Tibial artery (tissue), 4 donors: ENCODE data around the gene ACTR5.
A peak's percentile ranks its signal among the peaks of the same experiment; 100 is the strongest.

Source experiments
- DNase-seq, 2 donors: peaks; one replicate each; pipeline ENCODE4 v3.0.0-alpha.2; 2019
- H3K27ac ChIP-seq, 2 donors: fragments of 200-600 bp; sonication (generic) in 1 of 2; 1 replicate in 1 of 2; 2 replicates in 1 of 2; pipeline ENCODE4 v1.5.1; 2018 to 2019; ENCODE audit warnings: mild to moderate bottlenecking in 1 of 2
- H3K27me3 ChIP-seq, 2 donors: fragments of 200-600 bp; sonication (generic) in 1 of 2; one replicate each; pipeline versions ENCODE4 v1.5.1 to v1.6.0; 2016 to 2019
- H3K36me3 ChIP-seq, 3 donors: fragments of 200-600 bp; sonication (generic) in 2 of 3; one replicate each; pipeline ENCODE4 v1.5.1; 2016 to 2019; ENCODE audit warnings: mild to moderate bottlenecking in 2 of 3
- H3K4me1 ChIP-seq, 4 donors: fragments of 200-600 bp; sonication (generic) in 2 of 4; 1 replicate in 3 of 4; 2 replicates in 1 of 4; pipeline ENCODE4 v1.5.1; 2016 to 2019
- H3K4me3 ChIP-seq, 2 donors: fragments of 200-600 bp; sonication (generic) in 1 of 2; 1 replicate in 1 of 2; 2 replicates in 1 of 2; pipeline ENCODE4 v1.5.1; 2018 to 2019; ENCODE audit warnings: mild to moderate bottlenecking in 2 of 2
- H3K9me3 ChIP-seq, 3 donors: fragments of 200-600 bp; sonication (generic) in 1 of 3; one replicate each; pipeline ENCODE4 v1.5.1; 2016 to 2019
- CTCF ChIP-seq, 2 experiments: fragments of 200-600 bp in 1 of 2; fragments of 450-650 bp in 1 of 2; IDR thresholded peaks; one replicate each; pipeline ENCODE4 v1.5.1; 2017 to 2019; ENCODE audit warnings: antibody characterized with exemption in 2 of 2, mild to moderate bottlenecking in 1 of 2, moderate library complexity in 1 of 2
- intact Hi-C: fragments of 100-400 bp; cut with DNase I; formaldehyde crosslinking; loops from one replicate; pipeline ENCODE4 v1.15.0; 2023; ENCODE audit warnings: low total_unique reads

The ACTR5 gene

DNA sequence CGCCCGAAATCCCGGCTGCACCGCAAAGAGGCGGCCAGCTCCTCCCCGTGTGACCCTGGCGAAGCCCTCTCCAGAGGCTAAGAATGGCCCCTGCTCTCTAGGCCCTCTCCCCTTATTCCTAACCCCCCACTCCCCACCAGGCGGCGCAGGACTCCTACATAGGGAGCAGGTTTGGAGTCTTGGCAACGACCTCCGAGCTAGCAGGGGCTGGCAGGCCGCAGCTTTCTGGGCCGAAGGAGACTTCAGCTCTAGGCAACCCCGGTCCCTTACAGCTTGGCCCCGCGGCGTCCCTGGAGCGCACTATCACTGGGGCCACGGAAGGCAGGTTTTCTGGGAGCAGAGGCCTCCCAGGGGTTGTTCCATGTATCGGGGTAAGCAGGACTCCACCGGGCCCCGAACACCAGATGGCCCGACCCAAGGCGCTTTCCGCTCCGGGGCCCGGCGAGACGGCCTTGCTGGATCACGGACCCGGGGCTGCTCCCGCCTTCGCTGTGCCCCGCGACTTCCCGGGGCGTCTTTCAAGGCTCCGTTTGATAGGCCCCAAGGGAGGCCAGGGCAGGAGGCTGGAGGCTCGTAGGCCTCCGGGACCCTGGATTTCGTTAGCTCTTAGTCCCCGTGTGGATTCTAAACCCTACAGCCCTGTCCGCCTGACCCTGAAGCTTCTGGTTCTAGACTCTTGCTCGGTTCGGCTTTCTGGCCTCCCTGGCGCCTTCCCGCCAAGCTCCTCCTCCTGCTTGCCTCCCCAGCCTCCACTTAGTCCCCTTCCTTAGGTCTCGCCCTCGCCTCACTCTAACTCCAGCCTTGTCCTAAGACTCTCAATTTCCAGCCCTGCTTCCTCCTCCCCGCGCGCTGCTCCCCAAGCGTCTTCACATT, 22.1 kb upstream of the ACTR5 start:
- Histone ChIP-seq H3K4me3 (no peak overlapping the region), H3K36me3 (no peaks in the 10 kb centered on the region), H3K27ac (no peak overlapping the region), H3K4me1 (peaks cover 0 to 59% (median 41%) of the 10 kb centered on the region in 4 donors), H3K27me3 (peaks cover 10 to 100% of the 10 kb centered on the region in 2 donors), H3K9me3 (no peaks in the 10 kb centered on the region)
- TF ChIP-seq CTCF (IDR thresholded peaks at IDR 0.05) = peak; percentile 24 to 27
- intact Hi-C loops = loop anchor here (10.0 kb wide), 1 partner anchor 159 kb away; no protein-coding TSS in a partner anchor
- DNase-seq = no peak

GRCh38 chr20:38726804-38727606, 21.3 kb upstream of the ACTR5 start:
- TF ChIP-seq CTCF (IDR thresholded peaks at IDR 0.05) = no peak
- Histone ChIP-seq H3K4me3 (no peak overlapping the region), H3K27ac (no peak overlapping the region), H3K9me3 (no peaks in the 10 kb centered on the region), H3K36me3 (no peaks in the 10 kb centered on the region), H3K4me1 (peaks cover 0 to 63% (median 45%) of the 10 kb centered on the region in 4 donors), H3K27me3 (peaks cover 10 to 100% of the 10 kb centered on the region in 2 donors)
- intact Hi-C loops = loop anchor here (10.0 kb wide), 1 partner anchor 158 kb away; no protein-coding TSS in a partner anchor
- no peak for DNase-seq

DNA sequence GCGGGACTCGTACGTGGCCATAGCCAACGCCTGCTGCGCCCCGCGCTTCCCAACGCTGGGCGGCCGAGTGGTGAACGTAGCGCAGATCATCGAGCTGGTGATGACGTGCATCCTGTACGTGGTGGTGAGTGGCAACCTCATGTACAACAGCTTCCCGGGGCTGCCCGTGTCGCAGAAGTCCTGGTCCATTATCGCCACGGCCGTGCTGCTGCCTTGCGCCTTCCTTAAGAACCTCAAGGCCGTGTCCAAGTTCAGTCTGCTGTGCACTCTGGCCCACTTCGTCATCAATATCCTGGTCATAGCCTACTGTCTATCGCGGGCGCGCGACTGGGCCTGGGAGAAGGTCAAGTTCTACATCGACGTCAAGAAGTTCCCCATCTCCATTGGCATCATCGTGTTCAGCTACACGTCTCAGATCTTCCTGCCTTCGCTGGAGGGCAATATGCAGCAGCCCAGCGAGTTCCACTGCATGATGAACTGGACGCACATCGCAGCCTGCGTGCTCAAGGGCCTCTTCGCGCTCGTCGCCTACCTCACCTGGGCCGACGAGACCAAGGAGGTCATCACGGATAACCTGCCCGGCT, 20.6 kb upstream of the ACTR5 start:
- DNase-seq = no peak
- H3K4me3 ChIP-seq = no peak overlapping the region
- no peak for TF ChIP-seq CTCF (IDR thresholded peaks at IDR 0.05)
- intact Hi-C loops = loop anchor here (10.0 kb wide), 1 partner anchor 157 kb away; no protein-coding TSS in a partner anchor
- H3K27ac ChIP-seq = no peak overlapping the region
- H3K9me3 ChIP-seq = no peaks in the 10 kb centered on the region
- peaks cover 0 to 63% (median 45%) of the 10 kb centered on the region in 4 donors for H3K4me1 ChIP-seq
- no peaks in the 10 kb centered on the region for H3K36me3 ChIP-seq
- H3K27me3 ChIP-seq = peaks cover 10 to 100% of the 10 kb centered on the region in 2 donors

DNA sequence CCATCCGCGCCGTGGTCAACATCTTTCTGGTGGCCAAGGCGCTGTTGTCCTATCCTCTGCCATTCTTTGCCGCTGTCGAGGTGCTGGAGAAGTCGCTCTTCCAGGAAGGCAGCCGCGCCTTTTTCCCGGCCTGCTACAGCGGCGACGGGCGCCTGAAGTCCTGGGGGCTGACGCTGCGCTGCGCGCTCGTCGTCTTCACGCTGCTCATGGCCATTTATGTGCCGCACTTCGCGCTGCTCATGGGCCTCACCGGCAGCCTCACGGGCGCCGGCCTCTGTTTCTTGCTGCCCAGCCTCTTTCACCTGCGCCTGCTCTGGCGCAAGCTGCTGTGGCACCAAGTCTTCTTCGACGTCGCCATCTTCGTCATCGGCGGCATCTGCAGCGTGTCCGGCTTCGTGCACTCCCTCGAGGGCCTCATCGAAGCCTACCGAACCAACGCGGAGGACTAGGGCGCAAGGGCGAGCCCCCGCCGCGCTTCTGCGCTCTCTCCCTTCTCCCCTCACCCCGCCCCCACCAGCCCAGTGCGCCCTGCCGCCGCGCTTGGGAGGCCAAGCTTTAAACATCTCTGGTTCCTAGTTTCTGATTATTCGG, 20.0 kb upstream of the ACTR5 start:
- no peak overlapping the region for H3K27ac ChIP-seq
- H3K4me1 ChIP-seq = peaks cover 0 to 59% (median 44%) of the 10 kb centered on the region in 4 donors
- intact Hi-C loops = loop anchor here (10.0 kb wide), 1 partner anchor 157 kb away; no protein-coding TSS in a partner anchor
- no peaks in the 10 kb centered on the region for H3K9me3 ChIP-seq
- H3K27me3 ChIP-seq = peaks cover 10 to 99% of the 10 kb centered on the region in 2 donors
- no peak for DNase-seq
- TF ChIP-seq CTCF (IDR thresholded peaks at IDR 0.05) = no peak
- H3K36me3 ChIP-seq = no peaks in the 10 kb centered on the region
- no peak overlapping the region for H3K4me3 ChIP-seq
